Measurements from ENCODE around the gene SNRNP200.

GRCh38 chr2:96341641-96342040, 36.3 kb upstream of the SNRNP200 start:
- TF ChIP-seq CTCF (IDR thresholded peaks at IDR 0.05) (no peak), POLR2AphosphoS5 (IDR thresholded peaks at IDR 0.05) (no peak), POLR2A (IDR thresholded peaks at IDR 0.05) (no peak), EP300 (IDR thresholded peaks at IDR 0.05) (no peak)
